ENCODE data around the gene NHERF2.

NHERF2 gene

GRCh38 chr16:2001456-2002355 lies 25.0 kb upstream of the NHERF2 start:
- no peaks in the 10 kb centered on the region for H3K9me2 ChIP-seq (replicated peaks; ENCODE audit: insufficient read depth, low read length)
- no peak overlapping the region for H3K4me2 ChIP-seq (ENCODE audit: low read depth, low read length)
- H3K4me1 ChIP-seq (ENCODE audit: low read length), result no peaks in the 10 kb centered on the region
- no peaks in the 10 kb centered on the region for H3F3A ChIP-seq (ENCODE audit: insufficient read depth, low read length)
- no peaks in the 10 kb centered on the region for H3K9me3 ChIP-seq (replicated peaks; ENCODE audit: insufficient read depth, low read length)
- peaks cover 40% of the 10 kb centered on the region for H3K79me2 ChIP-seq (ENCODE audit: low read length)
- H4K20me1 ChIP-seq (ENCODE audit: insufficient read depth, low read length), result no peaks in the 10 kb centered on the region; the same call in 1 of the 2 replicates
- no peak overlapping the region for H3K4me3 ChIP-seq (ENCODE audit: low read length)
- H3K27ac ChIP-seq (ENCODE audit: low read length), result no peak overlapping the region
- no peaks in the 10 kb centered on the region for H3K36me3 ChIP-seq (replicated peaks; ENCODE audit: insufficient read depth, low read length)
- no peak for DNase-seq
- H3K9ac ChIP-seq (ENCODE audit: low read length), result no peak overlapping the region
- TF ChIP-seq EZH2 (optimal IDR thresholded peaks at IDR 0.05; ENCODE audit: low read depth, low read length) (no peak), EZH2phosphoT487 (IDR thresholded peaks at IDR 0.05; ENCODE audit: low read length) (no peak)
- TF ChIP-seq, protein P1, sequence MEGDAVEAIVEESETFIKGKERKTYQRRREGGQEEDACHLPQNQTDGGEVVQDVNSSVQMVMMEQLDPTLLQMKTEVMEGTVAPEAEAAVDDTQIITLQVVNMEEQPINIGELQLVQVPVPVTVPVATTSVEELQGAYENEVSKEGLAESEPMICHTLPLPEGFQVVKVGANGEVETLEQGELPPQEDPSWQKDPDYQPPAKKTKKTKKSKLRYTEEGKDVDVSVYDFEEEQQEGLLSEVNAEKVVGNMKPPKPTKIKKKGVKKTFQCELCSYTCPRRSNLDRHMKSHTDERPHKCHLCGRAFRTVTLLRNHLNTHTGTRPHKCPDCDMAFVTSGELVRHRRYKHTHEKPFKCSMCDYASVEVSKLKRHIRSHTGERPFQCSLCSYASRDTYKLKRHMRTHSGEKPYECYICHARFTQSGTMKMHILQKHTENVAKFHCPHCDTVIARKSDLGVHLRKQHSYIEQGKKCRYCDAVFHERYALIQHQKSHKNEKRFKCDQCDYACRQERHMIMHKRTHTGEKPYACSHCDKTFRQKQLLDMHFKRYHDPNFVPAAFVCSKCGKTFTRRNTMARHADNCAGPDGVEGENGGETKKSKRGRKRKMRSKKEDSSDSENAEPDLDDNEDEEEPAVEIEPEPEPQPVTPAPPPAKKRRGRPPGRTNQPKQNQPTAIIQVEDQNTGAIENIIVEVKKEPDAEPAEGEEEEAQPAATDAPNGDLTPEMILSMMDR (IDR thresholded peaks at IDR 0.05; ENCODE audit: low read length), result no peak
- H2AFZ ChIP-seq (ENCODE audit: low read length), result no peak overlapping the region
- H3K27me3 ChIP-seq (replicated peaks; ENCODE audit: insufficient read depth, low read length), result no peaks in the 10 kb centered on the region

DNA sequence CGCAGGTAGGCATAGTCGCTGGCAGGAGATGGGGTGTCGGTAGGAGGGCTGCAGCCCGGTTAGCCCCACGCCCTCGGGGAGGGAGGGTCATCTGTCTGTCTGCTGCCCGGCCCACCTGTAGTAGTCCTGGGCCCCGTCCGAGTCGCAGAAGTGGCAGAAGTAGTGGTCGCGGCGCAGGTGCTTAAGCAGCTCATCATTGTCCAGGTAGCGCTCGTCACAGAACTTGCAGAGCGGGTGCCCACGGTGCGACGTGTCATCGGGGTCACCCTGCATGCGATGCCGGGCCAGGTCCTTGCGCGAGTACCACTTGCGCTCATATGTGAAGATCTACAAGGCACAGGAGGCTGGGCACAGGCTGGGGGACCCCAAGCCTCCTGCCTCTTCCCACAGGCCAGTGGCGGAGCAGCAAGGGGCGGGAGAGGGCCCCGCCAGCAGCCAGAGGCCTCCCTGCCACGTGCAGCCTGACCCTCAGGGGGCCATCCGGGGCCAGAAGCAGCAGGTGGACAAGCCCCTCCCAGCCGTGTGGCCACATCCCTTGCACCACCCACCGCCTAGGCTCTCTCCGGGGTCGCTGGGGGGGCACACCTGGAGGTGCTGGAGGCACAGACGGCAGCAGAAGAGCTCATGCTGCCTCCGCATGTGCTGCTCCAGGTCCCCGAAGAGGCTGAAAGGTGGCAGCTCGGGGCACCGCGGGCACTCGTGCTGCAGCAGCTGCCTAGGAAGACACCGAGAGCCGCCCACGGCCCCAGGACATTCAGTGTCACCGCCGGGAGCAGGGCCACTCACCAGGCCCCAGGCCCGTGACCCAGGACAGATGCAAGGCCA lies 24.1 kb upstream of the NHERF2 start:
- H3F3A ChIP-seq (ENCODE audit: insufficient read depth, low read length), result no peaks in the 10 kb centered on the region
- peaks cover 49% of the 10 kb centered on the region for H3K79me2 ChIP-seq (ENCODE audit: low read length)
- no peak overlapping the region for H2AFZ ChIP-seq (ENCODE audit: low read length)
- DNase-seq, result no peak
- no peak for TF ChIP-seq EZH2phosphoT487 (IDR thresholded peaks at IDR 0.05; ENCODE audit: low read length)
- TF ChIP-seq, protein P1 (IDR thresholded peaks at IDR 0.05; ENCODE audit: low read length), result no peak
- no peak for TF ChIP-seq EZH2 (optimal IDR thresholded peaks at IDR 0.05; ENCODE audit: low read depth, low read length)
- no peak overlapping the region for H3K27ac ChIP-seq (ENCODE audit: low read length)
- H3K27me3 ChIP-seq (replicated peaks; ENCODE audit: insufficient read depth, low read length), result no peaks in the 10 kb centered on the region
- H3K4me3 ChIP-seq (ENCODE audit: low read length), result no peak overlapping the region
- peaks cover 2% of the 10 kb centered on the region; the same call in 1 of the 2 replicates for H4K20me1 ChIP-seq (ENCODE audit: insufficient read depth, low read length)
- H3K36me3 ChIP-seq (replicated peaks; ENCODE audit: insufficient read depth, low read length), result no peaks in the 10 kb centered on the region
- H3K9me2 ChIP-seq (replicated peaks; ENCODE audit: insufficient read depth, low read length), result no peaks in the 10 kb centered on the region
- no peak overlapping the region for H3K4me2 ChIP-seq (ENCODE audit: low read depth, low read length)
- peaks cover 5% of the 10 kb centered on the region; the same call in 1 of the 2 replicates for H3K4me1 ChIP-seq (ENCODE audit: low read length)
- no peak overlapping the region for H3K9ac ChIP-seq (ENCODE audit: low read length)
- no peaks in the 10 kb centered on the region for H3K9me3 ChIP-seq (replicated peaks; ENCODE audit: insufficient read depth, low read length)

DNA sequence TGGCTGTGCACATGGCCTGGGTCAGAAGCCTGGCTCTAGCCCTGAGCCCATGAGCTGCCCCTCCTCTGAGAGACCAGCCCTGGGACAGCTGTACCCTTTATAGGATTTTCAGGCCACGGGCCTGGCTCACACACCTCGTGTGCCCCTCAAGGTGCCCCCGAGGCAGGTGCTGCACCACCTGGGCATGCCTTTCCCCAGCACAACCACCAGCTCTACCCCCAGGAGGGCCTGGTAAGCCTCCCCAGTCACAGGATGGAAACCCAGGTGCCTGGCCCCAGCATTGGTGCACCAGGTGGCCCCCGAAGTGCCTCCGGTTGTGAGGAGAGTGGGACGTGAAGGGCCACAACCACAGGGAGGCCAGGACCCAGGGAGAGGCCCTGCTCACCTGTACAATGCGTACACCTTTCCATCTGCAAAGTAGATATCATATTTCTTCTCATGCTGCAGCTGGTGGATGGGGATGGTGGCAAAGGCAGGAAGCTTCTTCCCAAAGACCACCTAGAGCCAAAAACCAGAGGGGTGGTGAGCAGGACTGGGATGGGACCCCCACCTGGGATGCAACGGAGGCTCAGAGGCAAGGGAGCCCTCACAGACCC lies 23.4 kb upstream of the NHERF2 start:
- peaks cover 56% of the 10 kb centered on the region for H3K79me2 ChIP-seq (ENCODE audit: low read length)
- no peaks in the 10 kb centered on the region for H3K36me3 ChIP-seq (replicated peaks; ENCODE audit: insufficient read depth, low read length)
- no peak overlapping the region for H3K4me2 ChIP-seq (ENCODE audit: low read depth, low read length)
- H3K27me3 ChIP-seq (replicated peaks; ENCODE audit: insufficient read depth, low read length), result no peaks in the 10 kb centered on the region
- no peaks in the 10 kb centered on the region for H3K9me2 ChIP-seq (replicated peaks; ENCODE audit: insufficient read depth, low read length)
- H2AFZ ChIP-seq (ENCODE audit: low read length), result no peak overlapping the region
- no peak overlapping the region for H3K9ac ChIP-seq (ENCODE audit: low read length)
- DNase-seq, result no peak
- no peak overlapping the region for H3K27ac ChIP-seq (ENCODE audit: low read length)
- no peaks in the 10 kb centered on the region for H3K9me3 ChIP-seq (replicated peaks; ENCODE audit: insufficient read depth, low read length)
- H3F3A ChIP-seq (ENCODE audit: insufficient read depth, low read length), result no peaks in the 10 kb centered on the region
- no peak overlapping the region for H3K4me3 ChIP-seq (ENCODE audit: low read length)
- peaks cover 6% of the 10 kb centered on the region; the same call in 1 of the 2 replicates for H4K20me1 ChIP-seq (ENCODE audit: insufficient read depth, low read length)
- peaks cover 12% of the 10 kb centered on the region; the same call in 1 of the 2 replicates for H3K4me1 ChIP-seq (ENCODE audit: low read length)
- TF ChIP-seq, protein P1 (IDR thresholded peaks at IDR 0.05; ENCODE audit: low read length), result no peak
- TF ChIP-seq EZH2 (optimal IDR thresholded peaks at IDR 0.05; ENCODE audit: low read depth, low read length), result no peak
- TF ChIP-seq EZH2phosphoT487 (IDR thresholded peaks at IDR 0.05; ENCODE audit: low read length), result no peak
